Transverse colon (tissue), 4 donors: ENCODE measurements around the gene SLC26A9. TPM values are rescaled to one million over a fixed set of nuclear protein-coding genes. Genes with fewer than 3 reads are reported as not detected.

Source experiments
- DNase-seq: peaks from one replicate; pipeline ENCODE4 v3.0.0-alpha.2; 2019
- H3K27ac ChIP-seq, 4 donors: fragments of 200-600 bp; sonication (generic); 2 replicates each; pipeline ENCODE4 v1.5.1; 2016 to 2018; ENCODE audit warnings: inconsistent platforms in 4 of 4
- H3K27me3 ChIP-seq: fragments of 200-600 bp; sonication (generic); 2 replicates; pipeline ENCODE4 v1.5.1; 2017; ENCODE audit warnings: inconsistent platforms
- H3K36me3 ChIP-seq, 4 donors: fragments of 200-600 bp; sonication (generic); 2 replicates each; pipeline ENCODE4 v1.5.1; 2017 to 2019; ENCODE audit warnings: inconsistent platforms in 4 of 4
- H3K4me1 ChIP-seq, 4 donors: fragments of 200-600 bp; sonication (generic); 2 replicates each; pipeline ENCODE4 v1.5.1; 2017 to 2020; ENCODE audit warnings: inconsistent platforms in 4 of 4
- H3K4me3 ChIP-seq, 4 donors: fragments of 200-600 bp; sonication (generic); 1 replicate in 1 of 4; 2 replicates in 3 of 4; pipeline versions ENCODE4 v1.5.1 to v1.6.1; 2017 to 2019; ENCODE audit warnings: inconsistent platforms in 4 of 4
- H3K9me3 ChIP-seq, 2 donors: fragments of 200-600 bp; sonication (generic); 2 replicates each; pipeline ENCODE4 v1.5.1; 2017 to 2019; ENCODE audit warnings: inconsistent platforms in 2 of 2
- EP300 ChIP-seq: sonication (generic); formaldehyde crosslinking; IDR thresholded peaks from one replicate; pipeline ENCODE4 v1.6.1; 2017; ENCODE audit warnings: antibody characterized with exemption, low read depth
- POLR2A ChIP-seq: fragments of 450-650 bp; IDR thresholded peaks from one replicate; pipeline ENCODE4 v1.6.1; 2016; ENCODE audit warnings: antibody characterized with exemption, mild to moderate bottlenecking, moderate library complexity
- POLR2AphosphoS5 ChIP-seq, 3 donors: sonication (generic); formaldehyde crosslinking; IDR thresholded peaks; one replicate each; pipeline ENCODE4 v1.6.1; 2016; ENCODE audit warnings: antibody characterized with exemption in 3 of 3
- WGBS, 2 donors: methylation state at CpG; one replicate each; pipeline ENCODE4 v1.1.5; 2018; ENCODE audit warnings: low coverage in 1 of 2; 5-methylcytosine and 5-hydroxymethylcytosine counted together
- in situ Hi-C, 4 donors: fragments of 200-750 bp; cut with MboI; loops; one replicate each; pipeline versions ENCODE4 v1.15.0 to v1.15.1; 2017; ENCODE audit warnings: low sequenced_read_pairs in 3 of 4, low pct_ligation_motif_present in 1 of 4, low pct_unique_long_range_greater_than_20kb in 1 of 4
- intact Hi-C: fragments of 100-400 bp; cut with DNase I; formaldehyde crosslinking; loops from one replicate; pipeline ENCODE4 v1.15.1; 2023; ENCODE audit warnings: low total_unique reads
- total RNA-seq, 4 donors: library from RNA; depleted of rRNA; stranded (reverse); fragments of >200 nt; gene quantifications; one replicate each; pipeline ENCODE4 v1.1.0, GENCODE V29; 2016
- TF ChIP-seq, protein P1 (sequence below), 5 experiments: fragments of 200-600 bp in 3 of 5; fragments of 450-650 bp in 2 of 5; sonication (generic) in 3 of 5; IDR thresholded peaks; 1 replicate in 2 of 5; 2 replicates in 3 of 5; pipeline ENCODE4 v1.5.1; 2016 to 2017; ENCODE audit warnings: antibody characterized with exemption in 5 of 5, inconsistent platforms in 3 of 5, mild to moderate bottlenecking in 2 of 5, moderate library complexity in 1 of 5

The SLC26A9 gene
- total RNA-seq, 4 donors from 2014 or later = not detected

DNA sequence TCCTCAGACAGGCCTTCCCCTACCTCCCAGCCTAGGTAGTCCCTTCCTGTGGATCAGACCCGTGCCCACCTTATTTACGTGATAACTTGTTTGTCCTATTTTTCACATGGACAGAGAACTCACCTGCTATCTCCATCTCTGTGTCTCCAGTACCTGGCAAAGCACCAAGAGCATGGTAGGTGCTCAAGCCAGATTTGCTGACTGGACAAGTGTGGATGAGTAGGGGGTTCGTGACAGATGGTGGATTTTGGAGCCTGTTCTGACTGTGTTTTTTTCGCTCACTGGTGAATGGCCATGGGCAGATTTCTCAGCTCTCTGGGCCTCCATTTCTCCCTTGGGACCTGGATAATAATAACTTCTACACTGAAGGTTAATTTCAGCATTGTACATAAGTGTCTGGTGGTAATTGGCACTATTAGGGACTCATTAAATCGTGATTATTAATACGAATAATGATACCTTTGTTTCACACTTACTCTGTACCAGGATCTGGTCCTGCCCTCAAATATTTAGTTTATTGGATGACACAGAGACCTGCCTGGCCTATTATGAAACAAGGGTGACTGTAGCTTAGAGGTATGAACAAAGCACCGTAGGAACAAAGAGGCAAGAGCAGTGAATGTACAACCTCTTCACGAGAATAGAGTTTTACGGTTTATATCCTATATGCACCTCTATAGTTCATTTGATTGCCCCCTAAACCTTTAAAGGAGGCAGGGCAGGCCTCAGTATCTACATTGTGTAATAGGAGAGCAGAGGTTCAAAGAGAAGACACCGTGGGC is 24.5 kb upstream of the SLC26A9 start:
- H3K27ac ChIP-seq = no peak overlapping the region
- H3K36me3 ChIP-seq = no peaks in the 10 kb centered on the region
- no peaks in the 10 kb centered on the region for H3K9me3 ChIP-seq
- no peak for TF ChIP-seq POLR2AphosphoS5 (IDR thresholded peaks at IDR 0.05)
- TF ChIP-seq, protein P1, sequence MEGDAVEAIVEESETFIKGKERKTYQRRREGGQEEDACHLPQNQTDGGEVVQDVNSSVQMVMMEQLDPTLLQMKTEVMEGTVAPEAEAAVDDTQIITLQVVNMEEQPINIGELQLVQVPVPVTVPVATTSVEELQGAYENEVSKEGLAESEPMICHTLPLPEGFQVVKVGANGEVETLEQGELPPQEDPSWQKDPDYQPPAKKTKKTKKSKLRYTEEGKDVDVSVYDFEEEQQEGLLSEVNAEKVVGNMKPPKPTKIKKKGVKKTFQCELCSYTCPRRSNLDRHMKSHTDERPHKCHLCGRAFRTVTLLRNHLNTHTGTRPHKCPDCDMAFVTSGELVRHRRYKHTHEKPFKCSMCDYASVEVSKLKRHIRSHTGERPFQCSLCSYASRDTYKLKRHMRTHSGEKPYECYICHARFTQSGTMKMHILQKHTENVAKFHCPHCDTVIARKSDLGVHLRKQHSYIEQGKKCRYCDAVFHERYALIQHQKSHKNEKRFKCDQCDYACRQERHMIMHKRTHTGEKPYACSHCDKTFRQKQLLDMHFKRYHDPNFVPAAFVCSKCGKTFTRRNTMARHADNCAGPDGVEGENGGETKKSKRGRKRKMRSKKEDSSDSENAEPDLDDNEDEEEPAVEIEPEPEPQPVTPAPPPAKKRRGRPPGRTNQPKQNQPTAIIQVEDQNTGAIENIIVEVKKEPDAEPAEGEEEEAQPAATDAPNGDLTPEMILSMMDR (IDR thresholded peaks at IDR 0.05) = no peak
- no peak for TF ChIP-seq POLR2A
- TF ChIP-seq EP300 = no peak
- DNase-seq = no peak
- in situ Hi-C loops = loop anchor here in 1 of 4 donors (25.0 kb wide), 1 partner anchor 180 kb away; the partner anchor contains the start of gene RAB29
- no peaks in the 10 kb centered on the region for H3K27me3 ChIP-seq
- intact Hi-C loops = no loop called here
- H3K4me3 ChIP-seq = no peak overlapping the region
- 77 to 87% methylated on average over 9 to 10 of the region's 10 CpGs for WGBS, 2 donors
- H3K4me1 ChIP-seq = no peaks in the 10 kb centered on the region

DNA sequence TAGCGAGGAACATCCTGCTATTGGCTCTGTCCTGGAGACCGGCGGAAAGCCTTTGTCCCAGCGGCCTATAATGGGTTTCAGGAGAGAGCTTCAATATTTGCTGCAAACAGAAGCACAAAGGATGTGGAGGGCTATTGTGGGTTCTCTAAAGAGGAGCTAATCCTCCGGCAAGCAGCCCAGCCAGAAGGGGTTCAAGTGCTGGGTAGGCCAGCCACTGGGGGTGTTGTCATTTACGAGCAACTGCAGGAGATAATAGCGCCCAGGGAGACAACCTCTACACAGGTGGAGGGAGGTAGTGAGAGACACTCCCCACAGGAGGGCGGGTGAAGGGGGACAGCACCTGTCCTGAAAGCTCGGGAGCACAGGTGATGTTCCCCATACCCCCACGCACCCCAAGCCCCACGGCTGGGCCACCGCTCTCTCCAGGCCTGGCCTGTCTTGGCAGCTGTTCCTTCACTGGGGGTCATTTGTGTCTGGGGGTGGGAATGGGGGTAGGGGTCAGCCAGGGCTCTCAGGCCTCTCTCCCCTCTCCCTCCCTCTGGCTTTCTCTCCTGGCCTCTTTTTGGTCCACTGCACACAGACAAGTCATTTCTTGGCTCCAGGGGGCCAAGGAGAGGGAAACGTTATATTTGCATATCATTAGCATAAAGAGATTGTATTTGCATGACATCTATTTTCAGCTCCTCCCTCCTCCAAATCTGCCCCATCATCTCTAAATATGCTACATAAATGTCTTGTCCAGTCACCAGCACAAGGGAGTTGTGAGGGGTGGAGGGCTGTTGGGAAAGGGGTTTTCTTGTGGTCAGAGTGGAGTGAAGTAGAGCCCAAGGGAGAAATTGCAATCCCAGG is 22.0 kb upstream of the SLC26A9 start:
- intact Hi-C loops = no loop called here
- no peak for DNase-seq
- TF ChIP-seq POLR2AphosphoS5 (IDR thresholded peaks at IDR 0.05) = no peak
- TF ChIP-seq EP300 = no peak
- no peak for TF ChIP-seq POLR2A
- TF ChIP-seq, protein P1 (IDR thresholded peaks at IDR 0.05) = no peak
- no peaks in the 10 kb centered on the region for H3K36me3 ChIP-seq
- in situ Hi-C loops = loop anchor here in 1 of 4 donors (25.0 kb wide), 1 partner anchor 178 kb away; the partner anchor contains the start of gene RAB29
- no peaks in the 10 kb centered on the region for H3K9me3 ChIP-seq
- WGBS, 2 donors = 82 to 90% methylated on average over 2 to 13 of the region's 13 CpGs
- no peaks in the 10 kb centered on the region for H3K27me3 ChIP-seq
- no peaks in the 10 kb centered on the region for H3K4me1 ChIP-seq
- H3K27ac ChIP-seq = no peak overlapping the region
- H3K4me3 ChIP-seq = no peak overlapping the region

DNA sequence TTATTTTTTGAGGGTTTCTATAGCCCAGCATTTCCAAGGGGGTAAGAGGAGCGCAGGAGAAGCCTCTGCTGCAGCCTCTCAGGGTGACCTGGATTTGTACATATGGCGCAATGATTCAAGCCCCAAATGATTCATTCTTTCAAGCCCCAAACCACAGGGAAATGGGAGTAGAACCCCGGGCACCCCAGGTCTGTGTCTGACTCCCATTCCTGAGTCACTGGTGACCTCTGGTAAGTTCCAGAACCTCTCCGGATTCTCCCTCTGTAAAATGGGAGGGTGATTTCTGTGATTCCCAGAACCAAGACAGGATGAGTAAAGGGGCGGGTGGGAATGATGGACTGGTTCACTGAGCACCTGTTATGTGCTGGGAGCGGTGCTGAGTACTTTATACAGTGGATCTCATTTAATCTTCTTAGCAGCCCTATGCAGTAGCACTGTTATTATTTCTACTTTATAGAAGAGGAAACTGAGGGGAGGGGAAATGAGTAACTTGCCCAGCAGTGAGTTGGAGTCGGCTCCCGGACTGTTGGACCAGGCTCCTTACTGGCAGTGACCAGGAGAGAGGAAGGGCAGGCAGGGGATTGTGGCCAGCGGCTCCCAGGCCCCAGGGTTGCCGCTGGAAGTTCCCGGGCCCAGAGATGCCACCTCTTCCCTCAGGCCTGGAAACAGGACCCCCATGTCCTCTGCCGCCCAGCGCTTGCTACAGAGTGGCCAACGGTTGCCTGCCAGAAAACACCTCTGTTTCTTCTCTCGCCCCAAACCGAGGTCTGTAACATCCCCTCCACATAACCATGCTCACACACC is 20.3 kb upstream of the SLC26A9 start:
- TF ChIP-seq POLR2A (no peak), POLR2AphosphoS5 (IDR thresholded peaks at IDR 0.05) (no peak), EP300 (no peak)
- TF ChIP-seq, protein P1 (IDR thresholded peaks at IDR 0.05) = no peak
- intact Hi-C loops = no loop called here
- Histone ChIP-seq H3K27me3 (peaks cover 8% of the 10 kb centered on the region), H3K27ac (no peak overlapping the region), H3K36me3 (no peaks in the 10 kb centered on the region), H3K4me1 (no peaks in the 10 kb centered on the region), H3K4me3 (no peak overlapping the region), H3K9me3 (no peaks in the 10 kb centered on the region)
- in situ Hi-C loops = loop anchor here in 1 of 4 donors (25.0 kb wide), 1 partner anchor 176 kb away; the partner anchor contains the start of gene RAB29
- no peak for DNase-seq
- WGBS, 2 donors = 50 to 85% methylated on average over 2 to 16 of the region's 16 CpGs
